Smooth muscle cell (in vitro differentiated cells): ENCODE data around the gene MYO16. TPM values are rescaled to one million over a fixed set of nuclear protein-coding genes. Genes with fewer than 3 reads are reported as not detected.

Experiments
- DNase-seq: peaks from one replicate; lab custom pipeline; 2025; ENCODE audit not compliant: unreplicated experiment; lab: John Stamatoyannopoulos, UW
- H2AFZ ChIP-seq: fragments of 200-600 bp; sonication (generic); 2 replicates; pipeline ENCODE4 v1.6.0; 2016; ENCODE audit warnings: antibody characterized with exemption, low read depth, mild to moderate bottlenecking
- H3F3A ChIP-seq: fragments of 200-600 bp; sonication (generic); 2 replicates; pipeline ENCODE4 v1.6.0; 2017; ENCODE audit warnings: antibody characterized with exemption, low read depth
- H3K27ac ChIP-seq: fragments of 200-600 bp; sonication (generic); 2 replicates; pipeline ENCODE4 v1.5.1; 2016; ENCODE audit warnings: low read depth, mild to moderate bottlenecking
- H3K27me3 ChIP-seq: fragments of 200-600 bp; sonication (generic); 2 replicates; pipeline ENCODE4 v1.6.1; 2016; ENCODE audit warnings: low read depth, mild to moderate bottlenecking
- H3K36me3 ChIP-seq: fragments of 200-600 bp; sonication (generic); 2 replicates; pipeline ENCODE4 v1.5.1; 2016; ENCODE audit warnings: low read depth
- H3K4me1 ChIP-seq: fragments of 200-600 bp; sonication (generic); 2 replicates; pipeline ENCODE4 v1.5.1; 2016; ENCODE audit warnings: low read depth
- H3K4me2 ChIP-seq: fragments of 200-600 bp; sonication (generic); 2 replicates; pipeline ENCODE4 v1.6.0; 2016; ENCODE audit warnings: mild to moderate bottlenecking
- H3K4me3 ChIP-seq: fragments of 200-600 bp; sonication (generic); 2 replicates; pipeline ENCODE4 v1.5.1; 2016; ENCODE audit warnings: mild to moderate bottlenecking
- H3K79me2 ChIP-seq: fragments of 200-600 bp; sonication (generic); 2 replicates; pipeline ENCODE4 v1.6.0; 2016; ENCODE audit warnings: low read depth, mild to moderate bottlenecking
- H3K9ac ChIP-seq: fragments of 200-600 bp; sonication (generic); 2 replicates; pipeline ENCODE4 v1.6.0; 2016; ENCODE audit warnings: low read depth
- H3K9me3 ChIP-seq: fragments of 200-600 bp; sonication (generic); replicated peaks from 2 replicates; pipeline ENCODE4 v1.5.1; 2016; ENCODE audit warnings: low read depth
- H4K20me1 ChIP-seq: fragments of 200-600 bp; sonication (generic); 2 replicates; pipeline ENCODE4 v1.6.0; 2016; ENCODE audit warnings: low read depth
- CTCF ChIP-seq: fragments of 200-600 bp; sonication (generic); IDR thresholded peaks from 2 replicates; pipeline ENCODE4 v1.5.1; 2017; ENCODE audit warnings: borderline replicate concordance, mild to moderate bottlenecking, antibody characterized with exemption; ENCODE audit not compliant: insufficient read depth, poor library complexity, severe bottlenecking
- WGBS: methylation state at CpG from one replicate; pipeline ENCODE4 v1.1.7; 2016; ENCODE audit warnings: low lambda C conversion rate; 5-methylcytosine and 5-hydroxymethylcytosine counted together
- polyA plus RNA-seq: library from polyadenylated mRNA; unstranded; fragments of >200 nt; fragmentation: Nextera tagmentation; extraction: Ambion mirVana; gene quantifications from 2 replicates; pipeline ENCODE4 v1.2.1, GENCODE V29; 2016
- total RNA-seq: library from RNA; depleted of rRNA; stranded (reverse); fragments of >200 nt; gene quantifications from 2 replicates; pipeline ENCODE4 v1.2.3, GENCODE V29; 2014

Gene MYO16
- total and polyA plus RNA-seq, 2 experiments from 2014 or later: not detected

GRCh38 chr13:108827646-108828045 is 198.2 kb downstream of the MYO16 start:
- H3K4me2 ChIP-seq: no peak overlapping the region
- H3K4me1 ChIP-seq: no peaks in the 10 kb centered on the region
- H3K36me3 ChIP-seq: no peaks in the 10 kb centered on the region
- no peak overlapping the region for H2AFZ ChIP-seq
- no peak overlapping the region for H3K27ac ChIP-seq
- H3K79me2 ChIP-seq: no peaks in the 10 kb centered on the region
- H3K27me3 ChIP-seq: no peaks in the 10 kb centered on the region
- WGBS: 92% methylated on average over 4 of the region's 4 CpGs
- H3K4me3 ChIP-seq: no peak overlapping the region
- no peaks in the 10 kb centered on the region for H3K9me3 ChIP-seq
- TF ChIP-seq CTCF: no peak
- no peaks in the 10 kb centered on the region for H3F3A ChIP-seq
- no peak for DNase-seq
- H4K20me1 ChIP-seq: no peaks in the 10 kb centered on the region
- H3K9ac ChIP-seq: no peak overlapping the region

- Histone ChIP-seq H4K20me1 (no peaks in the 10 kb centered on the region), H3K9me3 (no peaks in the 10 kb centered on the region), H3K36me3 (no peaks in the 10 kb centered on the region), H3K4me1 (no peaks in the 10 kb centered on the region), H3K4me3 (no peak overlapping the region), H2AFZ (no peak overlapping the region), H3K9ac (no peak overlapping the region), H3K79me2 (no peaks in the 10 kb centered on the region), H3K4me2 (no peak overlapping the region), H3F3A (no peaks in the 10 kb centered on the region), H3K27me3 (no peaks in the 10 kb centered on the region), H3K27ac (no peak overlapping the region)
- no peak for DNase-seq
- no peak for TF ChIP-seq CTCF
- WGBS: 97% methylated on average over 9 of the region's 9 CpGs
These were observed 198.8 kb downstream of the MYO16 start for GRCh38 chr13:108828086-108828815.

- Histone ChIP-seq H3K9me3 (no peaks in the 10 kb centered on the region), H3K36me3 (no peaks in the 10 kb centered on the region), H3K4me1 (no peaks in the 10 kb centered on the region), H2AFZ (no peak overlapping the region), H3K9ac (no peak overlapping the region), H3K4me3 (no peak overlapping the region), H3K27me3 (no peaks in the 10 kb centered on the region), H3K4me2 (no peak overlapping the region), H4K20me1 (no peaks in the 10 kb centered on the region), H3K79me2 (no peaks in the 10 kb centered on the region), H3K27ac (no peak overlapping the region), H3F3A (no peaks in the 10 kb centered on the region)
- no peak for TF ChIP-seq CTCF
- no peak for DNase-seq
- 15% methylated on average over 3 of the region's 3 CpGs for WGBS
These were observed 201.5 kb downstream of the MYO16 start for GRCh38 chr13:108830916-108831315.

- H3K4me3 ChIP-seq: no peak overlapping the region
- H2AFZ ChIP-seq: no peak overlapping the region
- WGBS: 91% methylated on average over 1 of the region's 1 CpG
- H3F3A ChIP-seq: no peaks in the 10 kb centered on the region
- no peak overlapping the region for H3K9ac ChIP-seq
- no peaks in the 10 kb centered on the region for H4K20me1 ChIP-seq
- no peaks in the 10 kb centered on the region for H3K4me1 ChIP-seq
- no peak for TF ChIP-seq CTCF
- H3K9me3 ChIP-seq: no peaks in the 10 kb centered on the region
- no peaks in the 10 kb centered on the region for H3K27me3 ChIP-seq
- no peaks in the 10 kb centered on the region for H3K79me2 ChIP-seq
- H3K4me2 ChIP-seq: no peak overlapping the region
- H3K27ac ChIP-seq: no peak overlapping the region
- no peaks in the 10 kb centered on the region for H3K36me3 ChIP-seq
- DNase-seq: no peak
These were observed 204.1 kb downstream of the MYO16 start for GRCh38 chr13:108833531-108833930.
